Measurements from ENCODE around the gene SBDS. TPM values are rescaled to one million over a fixed set of nuclear protein-coding genes. Genes with fewer than 3 reads are reported as not detected.

Gene SBDS
- polyA plus RNA-seq, 1 donor = 116 TPM

DNA sequence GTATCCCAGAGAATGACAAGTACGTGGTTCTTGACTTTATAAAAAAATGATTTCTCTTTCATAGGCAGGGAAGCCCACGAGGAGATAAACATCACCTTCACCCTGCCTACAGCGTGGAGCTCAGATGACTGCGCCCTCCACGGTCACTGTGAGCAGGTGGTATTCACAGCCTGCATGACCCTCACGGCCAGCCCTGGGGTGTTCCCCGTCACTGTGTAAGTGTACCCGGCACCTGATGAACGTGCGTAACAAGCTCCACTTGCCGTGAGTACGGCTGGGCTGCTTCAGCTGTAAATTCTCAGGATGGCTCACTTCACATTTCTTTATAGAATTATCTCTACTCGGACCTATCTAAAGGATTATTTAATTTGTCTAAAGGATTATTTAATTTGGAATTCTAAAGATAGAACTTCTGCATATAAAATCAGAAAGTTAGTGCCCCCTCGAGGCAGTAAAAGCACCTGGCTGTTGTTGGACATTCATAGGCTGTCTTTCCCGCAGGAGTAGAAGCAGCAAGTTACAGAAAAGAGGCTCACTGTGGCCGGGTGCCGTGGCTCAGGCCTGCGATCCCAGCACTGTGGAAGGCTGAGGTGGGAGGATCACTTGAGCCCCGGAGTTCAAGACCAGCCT, 46.8 kb downstream of the SBDS start:
- no peak for DNase-seq

DNA sequence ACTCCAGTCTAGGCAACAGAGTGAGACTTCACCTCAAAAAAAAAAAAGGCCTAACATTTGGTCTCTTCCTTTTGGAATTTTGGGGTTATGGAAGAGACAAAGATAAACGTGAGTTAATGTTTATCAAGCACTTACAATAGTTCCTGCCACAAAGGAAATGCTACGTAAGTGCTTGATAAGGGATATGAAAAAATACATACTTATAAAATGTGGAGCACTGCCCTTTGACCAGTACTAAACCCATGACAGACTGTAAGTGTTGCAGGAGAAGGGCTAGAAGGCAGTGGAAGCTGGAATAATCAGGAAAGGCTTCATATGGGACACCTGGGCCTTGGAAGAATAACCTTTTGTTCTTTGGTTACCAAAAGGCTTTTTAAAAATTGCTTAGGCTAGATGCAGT, 48.8 kb downstream of the SBDS start:
- no peak for DNase-seq

DNA sequence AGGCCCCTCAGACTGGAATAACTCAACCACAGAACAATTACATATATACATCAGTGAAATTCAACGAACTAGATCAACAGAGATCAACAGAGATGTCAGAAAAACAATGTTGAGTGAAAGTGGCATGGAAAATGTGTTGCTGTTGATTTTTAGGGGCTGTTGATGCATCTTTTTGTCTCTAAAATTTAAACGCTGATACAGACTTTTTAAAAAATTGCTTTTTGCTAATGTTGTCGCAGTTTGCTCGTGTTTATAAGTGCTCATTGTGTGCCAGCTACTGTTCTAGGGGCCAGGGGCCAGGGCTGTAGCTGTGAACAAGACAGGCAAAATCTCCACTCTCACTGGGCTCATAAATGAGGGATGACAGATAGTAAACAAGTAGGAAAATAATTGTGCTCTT, 56.1 kb downstream of the SBDS start:
- no peak for DNase-seq

DNA sequence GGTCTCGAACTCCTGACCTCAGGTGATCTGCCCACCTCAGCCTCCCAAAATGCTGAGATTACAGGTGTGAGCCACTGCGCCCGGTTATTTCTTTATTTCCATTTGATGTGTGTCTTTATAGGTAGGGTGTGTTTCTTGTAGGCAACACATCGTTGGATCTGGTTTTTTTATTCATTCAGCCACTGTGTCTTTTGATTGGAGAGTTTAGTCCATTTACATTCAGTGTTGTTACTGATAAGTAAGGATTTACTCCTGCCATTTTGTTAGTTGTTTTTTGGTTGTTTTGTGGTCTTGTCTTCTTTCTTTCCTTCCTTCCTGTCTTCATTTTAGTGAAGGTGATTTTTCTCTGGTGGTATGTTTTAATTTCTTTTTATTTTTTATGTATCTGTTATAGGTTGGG, 57.4 kb downstream of the SBDS start:
- DNase-seq = no peak

Other genes starting within 250 kb of the SBDS start
- gene TMEM248, start 74.4 kb downstream of the SBDS start, polyA plus RNA-seq (ENCODE audit: insufficient read length) = 83.9 TPM
- gene TYW1, start 1.2 kb upstream of the SBDS start, polyA plus RNA-seq (ENCODE audit: insufficient read length) = 26.3 TPM